ENCODE data around the gene SSH2. TPM values are rescaled to one million over a fixed set of nuclear protein-coding genes. Genes with fewer than 3 reads are reported as not detected.

The SSH2 gene
- total RNA-seq, 2 donors from 2014 or later: 43.6 to 62.2 TPM

DNA sequence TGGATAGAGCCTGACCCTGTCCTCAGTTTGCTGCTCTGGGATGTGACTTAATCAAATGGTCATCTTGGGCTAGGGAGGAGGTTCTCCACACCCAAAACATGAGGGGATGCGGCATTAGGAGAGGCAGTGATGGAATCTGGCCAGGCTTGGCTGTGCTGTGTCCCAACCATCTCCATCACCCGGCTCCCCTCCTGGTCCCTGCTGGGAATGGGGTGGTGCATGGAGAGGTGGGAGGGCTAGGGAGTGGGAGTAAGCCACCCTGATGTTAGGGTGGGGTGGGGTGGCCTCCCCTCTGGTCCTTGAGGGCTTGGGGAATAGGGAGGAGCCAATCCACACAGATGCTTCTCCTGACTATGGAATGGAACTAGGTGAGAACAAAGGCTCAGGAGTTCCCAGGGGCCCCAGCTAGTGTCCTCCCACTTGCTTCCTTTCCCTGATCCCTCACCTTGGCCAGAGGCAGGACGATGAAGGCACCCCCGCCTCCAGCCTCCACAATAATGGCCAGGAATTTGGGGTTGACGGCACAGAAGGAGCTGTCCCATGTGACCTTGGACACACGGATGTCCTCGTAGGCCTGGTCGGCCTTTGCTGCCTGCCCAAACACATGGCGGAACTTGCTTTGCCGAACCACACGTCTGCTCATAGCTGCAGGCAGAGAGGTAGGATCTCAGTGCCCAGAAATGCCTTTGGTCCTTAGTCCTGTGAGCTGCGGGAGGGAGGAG, 309.1 kb downstream of the SSH2 start:
- H3K27ac Mint-ChIP-seq: no peak overlapping the region
- ATAC-seq (no peak), DNase-seq (ENCODE audit: low spot score in 2 of 2) (no peak)
- H3K9me3 Mint-ChIP-seq: no peaks in the 10 kb centered on the region
- H3K36me3 Mint-ChIP-seq: peaks cover 4% of the 10 kb centered on the region in 2 donors

DNA sequence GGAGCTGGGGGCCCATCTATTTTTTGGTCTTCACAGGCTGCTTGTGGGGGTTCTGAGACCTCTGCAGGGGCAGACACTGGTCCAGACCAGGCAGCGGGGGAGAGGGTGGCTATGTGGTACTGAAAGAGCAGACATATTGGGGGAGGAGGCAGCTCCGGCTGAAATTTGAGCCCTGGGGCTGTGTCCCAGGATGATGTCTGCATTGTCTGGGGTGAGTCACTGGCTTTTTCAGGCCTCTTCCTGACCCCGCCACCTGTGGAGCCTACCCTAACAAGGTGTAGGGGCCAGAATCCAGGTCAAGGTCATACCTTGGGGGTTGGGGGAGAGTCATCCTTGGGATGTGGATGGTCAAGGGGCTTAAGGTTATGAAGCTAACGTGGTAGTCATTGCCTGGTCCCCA, 309.8 kb downstream of the SSH2 start:
- no peak overlapping the region for H3K27ac Mint-ChIP-seq
- H3K9me3 Mint-ChIP-seq: no peaks in the 10 kb centered on the region
- no peaks in the 10 kb centered on the region for H3K36me3 Mint-ChIP-seq
- DNase-seq (ENCODE audit: low spot score in 2 of 2) (no peak), ATAC-seq (no peak)

DNA sequence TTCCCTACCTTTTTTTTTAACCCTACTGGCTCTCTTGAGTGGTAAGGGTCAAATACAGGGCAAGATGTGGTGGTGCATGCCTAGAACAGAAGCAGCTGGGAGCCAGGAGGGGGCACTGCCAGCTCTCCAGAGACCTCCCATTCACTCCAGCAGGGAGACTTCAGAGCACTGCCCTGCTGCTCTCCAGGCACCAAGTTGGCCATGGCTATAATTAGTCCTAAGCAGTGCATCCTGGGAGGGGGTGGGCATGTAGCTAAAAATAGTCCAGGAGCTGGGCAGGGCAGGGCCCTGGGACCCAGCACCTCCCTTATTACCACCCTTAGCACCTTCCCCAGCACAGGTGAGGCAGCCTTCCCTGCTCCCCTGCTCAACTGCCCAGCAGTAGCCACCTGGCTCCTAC, 310.8 kb downstream of the SSH2 start:
- no peak for ATAC-seq
- Mint-ChIP-seq H3K27ac (no peak overlapping the region), H3K36me3 (no peaks in the 10 kb centered on the region), H3K9me3 (no peaks in the 10 kb centered on the region)
- DNase-seq (ENCODE audit: low spot score in 2 of 2): no peak

DNA sequence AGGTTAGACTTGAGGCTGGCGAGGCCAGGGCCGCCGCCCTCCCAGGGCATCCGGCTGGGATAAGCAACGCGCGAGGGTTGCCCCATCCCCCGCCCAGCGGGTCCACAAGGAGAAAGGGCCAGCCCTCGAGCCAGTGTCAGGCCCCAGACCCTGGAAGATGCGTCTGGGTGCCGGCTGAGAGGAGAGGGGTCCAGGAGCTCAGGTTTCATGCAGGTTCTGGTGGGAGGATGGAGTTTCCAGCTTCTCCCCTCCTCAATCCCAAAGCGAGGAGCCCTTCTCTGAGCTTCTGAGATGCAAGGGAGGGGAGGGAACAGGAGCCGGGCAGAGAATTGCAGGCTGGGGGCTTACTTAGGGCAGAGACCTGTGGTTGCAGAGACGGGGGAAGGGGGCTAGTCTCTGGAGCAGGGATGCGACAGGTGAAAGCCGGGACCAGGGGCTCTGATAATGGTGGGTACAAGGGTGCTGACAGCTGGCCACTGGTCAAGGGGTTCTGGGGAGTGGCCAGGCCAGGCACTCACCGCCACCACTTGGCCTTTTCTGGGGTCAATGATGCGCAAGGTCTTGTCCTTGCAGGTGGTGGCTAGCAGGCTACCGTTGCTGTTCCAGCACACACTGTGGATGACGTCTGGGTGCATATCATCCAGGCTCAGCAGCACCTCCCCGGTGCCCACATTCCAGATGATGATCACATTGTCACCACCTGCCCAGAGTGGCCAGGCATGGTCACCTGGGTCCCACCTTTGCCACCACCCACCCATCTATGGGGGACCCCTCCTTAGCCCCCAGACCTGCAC, 311.6 kb downstream of the SSH2 start:
- Mint-ChIP-seq H3K27ac (peak overlapping the region; percentile 65 to 82), H3K9me3 (no peaks in the 10 kb centered on the region), H3K36me3 (no peaks in the 10 kb centered on the region)
- DNase-seq (ENCODE audit: low spot score in 2 of 2) (no peak), ATAC-seq (no peak)

DNA sequence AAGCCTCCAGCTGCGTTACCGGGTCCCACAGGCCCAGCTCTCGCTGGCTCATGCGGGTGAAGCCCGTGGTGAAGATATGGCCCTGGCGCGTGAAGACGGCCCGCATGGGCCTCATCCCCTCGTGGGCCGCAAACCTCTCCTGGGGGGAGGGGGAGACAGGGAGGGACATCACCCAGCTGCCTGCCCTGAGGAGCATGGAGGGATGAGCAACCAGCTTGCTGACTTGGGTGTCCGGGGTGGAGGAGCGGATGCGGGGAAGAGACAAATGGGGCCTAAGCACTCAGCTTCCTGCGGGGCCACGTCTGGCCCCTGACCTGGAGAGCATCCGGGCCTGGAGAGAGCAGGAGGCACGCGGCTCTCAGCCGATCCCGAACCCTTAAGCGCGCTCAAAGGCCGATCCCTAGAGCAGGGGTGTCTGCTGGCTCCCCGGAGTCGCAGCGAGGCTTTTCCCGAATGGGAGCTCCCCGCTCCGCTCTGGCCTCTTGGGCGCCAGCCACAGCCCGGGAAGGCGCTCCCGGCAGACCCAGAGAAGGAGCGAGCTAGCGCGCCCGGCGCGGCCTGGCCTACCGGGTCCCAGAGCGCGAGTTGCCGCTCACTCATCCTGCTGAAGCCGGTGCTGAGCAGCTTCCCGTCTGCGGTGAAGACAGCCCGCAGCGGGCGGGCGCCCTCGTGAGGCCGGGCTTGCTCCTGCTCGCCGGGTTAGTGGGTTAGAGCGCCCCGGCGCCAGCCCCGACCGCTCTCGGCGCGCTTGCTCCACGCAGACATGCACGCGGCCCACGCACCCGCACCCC, 312.4 kb downstream of the SSH2 start:
- ATAC-seq (peak; percentile 42 to 43), DNase-seq (ENCODE audit: low spot score in 2 of 2) (peak; percentile 86 to 88)
- Mint-ChIP-seq H3K9me3 (no peaks in the 10 kb centered on the region), H3K27ac (peak overlapping the region; percentile 69 to 82), H3K36me3 (no peaks in the 10 kb centered on the region)

DNA sequence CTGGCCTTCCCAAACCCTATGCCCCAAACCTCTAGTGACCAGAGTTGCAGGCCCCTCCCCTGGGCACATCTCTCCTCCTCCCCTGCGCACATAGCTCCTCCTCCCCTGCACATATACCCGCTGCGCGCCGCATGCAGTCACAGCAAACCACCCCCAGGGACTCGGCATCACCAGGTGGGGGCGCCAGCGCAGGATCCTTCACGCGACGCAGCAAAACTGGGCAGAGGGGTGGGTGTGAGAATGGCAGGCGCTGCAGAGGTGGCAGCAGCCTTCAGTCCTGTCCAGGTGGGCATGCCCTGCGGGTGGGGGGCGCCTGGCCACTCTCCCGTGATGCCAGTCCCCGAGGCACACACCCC, 312.9 kb downstream of the SSH2 start:
- peak; percentile 88 to 95 for DNase-seq (ENCODE audit: low spot score in 2 of 2)
- H3K36me3 Mint-ChIP-seq: no peaks in the 10 kb centered on the region
- H3K27ac Mint-ChIP-seq: peak overlapping the region; percentile 69 to 82
- peak; percentile 73 for ATAC-seq
- H3K9me3 Mint-ChIP-seq: no peaks in the 10 kb centered on the region

DNA sequence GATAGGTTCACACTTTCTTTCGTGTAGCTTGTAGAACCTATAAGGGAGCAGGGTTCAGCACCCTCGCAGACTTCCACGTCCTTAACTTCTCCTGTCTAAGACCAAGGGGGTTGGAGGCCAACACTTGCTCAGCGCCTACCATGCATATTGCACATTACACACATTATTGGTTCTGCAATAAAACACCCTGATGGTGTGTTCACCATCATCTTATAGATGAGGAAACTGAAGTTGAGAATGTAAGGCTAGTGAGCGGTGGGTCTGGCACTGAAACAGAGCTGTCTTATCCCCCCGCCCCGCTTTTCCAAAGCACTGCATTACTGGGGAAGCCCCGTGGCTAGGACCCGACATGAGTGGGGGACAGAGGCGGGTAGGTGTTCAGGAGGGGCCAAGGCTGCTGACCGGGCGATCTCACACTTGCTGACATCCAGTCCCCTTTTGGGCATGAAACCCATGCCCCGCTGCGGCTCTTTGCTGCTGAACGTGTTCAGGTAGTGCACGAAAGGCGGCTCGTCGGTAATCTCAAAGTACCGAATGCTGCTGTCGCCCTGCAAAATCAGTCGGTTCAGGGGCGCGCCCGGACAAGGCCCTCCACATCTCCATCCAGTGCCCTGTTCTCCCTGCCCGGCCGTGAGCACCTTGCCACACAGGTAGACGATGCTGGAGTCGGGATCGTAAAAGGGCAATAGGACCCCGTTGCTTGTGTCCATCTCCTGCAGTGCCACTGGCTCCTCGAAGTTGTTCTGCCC, 313.6 kb downstream of the SSH2 start:
- Mint-ChIP-seq H3K27ac (peak overlapping the region in 1 of 2 donors; percentile 82), H3K36me3 (no peaks in the 10 kb centered on the region), H3K9me3 (no peaks in the 10 kb centered on the region)
- ATAC-seq (no peak), DNase-seq (ENCODE audit: low spot score in 2 of 2) (no peak)

DNA sequence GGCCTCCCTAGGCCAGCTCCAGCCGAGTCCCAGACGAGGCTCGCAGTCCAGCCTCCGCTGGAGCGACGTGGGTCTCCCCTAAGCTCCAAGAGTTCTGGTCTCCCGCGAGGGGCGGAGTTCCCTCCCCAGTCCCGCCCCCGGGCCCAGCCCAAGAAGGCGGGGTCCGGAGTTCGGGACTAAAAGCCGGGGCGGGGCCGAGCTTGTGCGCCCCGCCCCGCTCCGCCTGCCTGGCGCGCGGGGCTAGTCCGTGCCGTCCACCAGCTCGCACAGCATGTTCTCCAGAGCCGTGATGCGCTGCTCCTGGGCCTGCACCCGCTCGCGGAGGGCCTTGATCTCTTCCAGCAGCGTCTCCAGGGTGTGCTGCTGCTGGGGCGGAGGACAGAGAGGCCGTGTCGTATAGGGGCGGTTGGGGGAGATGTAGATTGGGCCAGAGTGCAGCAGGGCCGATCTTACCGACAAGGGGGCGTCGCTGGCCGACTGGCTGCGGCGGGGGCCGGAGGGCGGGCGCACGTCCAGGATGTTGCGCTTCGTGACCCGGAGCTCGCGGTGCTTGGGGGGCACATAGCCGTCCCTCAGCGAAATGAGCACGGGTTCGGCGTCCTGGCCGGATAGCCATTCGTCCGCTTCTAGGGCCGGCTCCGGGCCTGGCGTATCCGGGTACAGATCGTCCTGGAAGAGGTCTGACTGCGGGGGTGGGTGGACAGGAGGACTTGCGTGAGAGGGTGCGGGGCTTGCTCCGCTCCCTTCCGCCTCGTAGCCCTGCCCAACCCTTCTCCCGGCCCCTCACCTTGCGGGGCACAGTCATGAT, 314.3 kb downstream of the SSH2 start:
- Mint-ChIP-seq H3K27ac (peak overlapping the region in 1 of 2 donors; percentile 48), H3K9me3 (no peaks in the 10 kb centered on the region), H3K36me3 (no peaks in the 10 kb centered on the region)
- DNase-seq (ENCODE audit: low spot score in 2 of 2) (peak; percentile 85 to 94), ATAC-seq (peak; percentile 55 to 64)

DNA sequence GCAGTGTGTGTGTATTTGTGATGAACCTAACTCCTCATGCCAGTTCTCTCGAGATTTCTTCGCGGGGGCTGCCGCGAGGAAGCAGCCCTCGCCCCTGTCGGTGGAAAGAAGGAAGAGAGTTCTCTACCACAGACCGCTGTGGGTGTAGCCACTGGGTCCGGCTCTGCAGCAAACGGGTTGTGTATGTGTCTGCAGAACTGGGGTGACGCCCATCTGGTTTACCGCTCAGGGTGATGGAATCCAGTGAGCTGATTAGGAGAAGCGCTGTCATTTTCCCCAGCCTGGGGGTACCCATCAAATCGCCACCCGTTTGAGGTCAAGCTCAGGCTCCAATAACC, 315.0 kb downstream of the SSH2 start:
- H3K9me3 Mint-ChIP-seq: no peaks in the 10 kb centered on the region
- ATAC-seq (peak; percentile 4 to 9), DNase-seq (ENCODE audit: low spot score in 2 of 2) (peak in 1 of 2 donors; percentile 61)
- H3K27ac Mint-ChIP-seq: no peak overlapping the region
- no peaks in the 10 kb centered on the region for H3K36me3 Mint-ChIP-seq

DNA sequence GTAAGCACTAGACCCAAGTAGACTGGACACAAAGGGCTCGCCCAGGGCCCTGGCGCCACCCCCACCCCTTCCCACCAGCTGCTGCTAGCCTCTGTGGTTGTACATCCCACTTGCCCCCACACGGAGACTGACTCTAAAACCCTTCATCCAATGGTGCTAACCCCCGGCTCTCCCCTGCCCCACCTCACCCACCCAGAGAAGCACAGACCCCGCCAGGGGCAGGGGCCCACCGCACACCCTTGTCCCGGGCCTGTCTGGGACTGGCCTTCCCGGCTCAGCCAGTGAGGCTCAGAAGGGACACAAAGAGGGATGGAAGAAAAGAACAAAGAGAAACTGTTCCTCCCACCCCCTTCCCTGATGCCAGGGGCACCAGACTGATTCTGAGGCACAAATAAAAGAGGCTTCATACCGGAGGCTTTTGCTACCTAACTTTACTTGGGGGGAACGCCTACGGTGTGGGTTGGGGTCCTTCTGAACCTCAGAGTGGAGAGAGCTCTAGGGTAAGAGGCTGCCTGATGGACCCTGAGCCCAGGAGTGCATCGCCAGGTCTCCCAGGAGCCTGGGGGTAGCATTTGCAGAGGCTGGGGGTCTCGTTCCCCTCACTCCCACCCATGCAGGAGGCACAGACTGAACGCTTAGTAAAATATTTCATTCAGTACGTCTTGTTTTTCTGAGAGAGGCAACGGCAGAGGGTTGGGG, 315.5 kb downstream of the SSH2 start:
- ATAC-seq: no peak
- H3K27ac Mint-ChIP-seq: peak overlapping the region in 1 of 2 donors; percentile 26

DNA sequence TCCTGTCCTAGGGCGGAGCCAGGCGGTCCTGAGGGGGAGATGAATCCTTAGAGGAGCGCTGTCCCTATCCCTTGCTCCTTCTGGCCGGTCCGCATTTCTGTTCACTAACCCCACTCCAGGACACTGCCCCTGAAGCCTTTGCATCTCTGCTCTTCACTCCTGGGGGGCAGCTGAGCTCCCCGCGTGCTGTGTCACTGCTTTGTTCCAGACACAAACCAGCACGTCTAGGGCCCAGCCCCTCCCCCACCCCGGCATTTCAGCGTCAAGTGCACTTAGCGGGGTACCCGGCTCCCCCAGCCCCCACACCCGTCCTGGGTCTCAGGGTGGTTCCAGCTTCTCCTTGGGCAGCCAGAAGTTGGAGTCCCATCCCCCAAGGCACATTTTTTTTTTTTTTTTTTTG, 316.2 kb downstream of the SSH2 start:
- Mint-ChIP-seq H3K36me3 (no peaks in the 10 kb centered on the region), H3K27ac (peak overlapping the region in 1 of 2 donors; percentile 26), H3K9me3 (no peaks in the 10 kb centered on the region)
- peak in 1 of 2 donors; percentile 0 for ATAC-seq
- DNase-seq (ENCODE audit: low spot score in 2 of 2): no peak

More for the DNA sequence above, 315.5 kb downstream of the SSH2 start:
- Mint-ChIP-seq H3K9me3 (no peaks in the 10 kb centered on the region), H3K36me3 (no peaks in the 10 kb centered on the region)
- DNase-seq (ENCODE audit: low spot score in 2 of 2): no peak

DNA sequence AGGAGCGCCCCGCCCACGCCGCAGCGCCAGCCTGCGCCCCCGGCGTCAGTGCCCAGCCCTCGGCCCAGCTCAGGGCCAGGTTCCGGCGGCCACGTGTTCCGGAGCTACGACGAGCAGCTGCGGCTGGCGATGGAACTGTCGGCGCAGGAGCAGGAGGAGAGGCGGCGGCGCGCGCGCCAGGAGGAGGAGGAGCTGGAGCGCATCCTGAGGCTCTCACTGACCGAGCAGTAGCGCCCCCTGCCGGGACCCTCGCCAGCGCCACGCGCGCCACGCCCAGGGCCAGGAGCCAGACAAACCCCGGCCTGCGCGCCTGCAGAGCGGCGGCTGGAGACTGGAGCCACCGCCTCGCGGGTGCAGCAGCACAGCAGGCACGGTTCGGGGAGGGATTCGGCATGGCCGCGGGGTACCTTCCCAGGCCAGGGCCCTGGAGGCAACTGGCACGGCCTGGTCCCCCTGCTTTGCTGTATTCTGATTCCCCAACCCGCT, 316.6 kb downstream of the SSH2 start:
- peak; percentile 90 to 99 for DNase-seq (ENCODE audit: low spot score in 2 of 2)
- Mint-ChIP-seq H3K36me3 (no peaks in the 10 kb centered on the region), H3K27ac (no peak overlapping the region)

DNA sequence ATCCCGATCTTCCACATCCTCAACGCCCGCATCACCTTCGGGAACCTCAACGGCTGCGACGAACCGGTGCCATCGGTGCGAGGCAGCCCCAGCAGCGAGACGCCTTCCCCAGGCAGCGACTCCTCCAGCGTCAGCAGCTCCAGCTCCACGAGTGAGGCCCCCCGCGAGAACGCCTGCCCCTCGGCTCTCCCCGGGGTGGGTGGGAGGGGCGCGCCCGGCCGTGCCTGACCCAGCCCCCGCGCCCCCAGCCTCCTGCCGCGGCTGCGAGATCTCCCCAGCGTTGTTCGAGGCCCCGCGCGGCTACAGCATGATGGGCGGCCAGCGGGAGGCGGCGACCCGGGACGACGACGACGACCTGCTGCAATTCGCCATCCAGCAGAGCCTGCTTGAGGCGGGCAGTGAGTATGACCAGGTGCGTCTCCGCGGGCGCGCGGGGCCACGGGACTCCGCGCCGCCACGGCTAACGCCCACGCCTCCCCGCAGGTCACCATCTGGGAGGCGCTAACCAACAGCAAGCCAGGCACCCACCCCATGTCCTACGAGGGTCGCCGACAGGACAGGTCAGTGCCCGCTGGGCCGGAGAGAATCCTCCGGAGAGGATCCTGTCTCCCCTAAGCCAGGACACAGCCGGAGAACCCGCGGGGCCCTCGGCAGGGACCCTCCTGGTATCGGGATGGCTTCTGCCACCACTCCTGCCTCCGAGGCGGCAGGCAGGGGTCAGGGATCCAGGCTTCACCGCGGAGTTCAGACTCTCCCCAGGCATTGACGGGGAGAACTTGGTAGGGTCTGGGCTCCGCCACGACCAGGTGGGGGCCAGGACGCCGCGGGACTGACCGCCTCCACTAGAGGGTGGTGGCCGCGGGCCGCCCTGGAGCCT, 317.4 kb downstream of the SSH2 start:
- ATAC-seq (no peak), DNase-seq (ENCODE audit: low spot score in 2 of 2) (no peak)
- Mint-ChIP-seq H3K36me3 (no peaks in the 10 kb centered on the region), H3K9me3 (no peaks in the 10 kb centered on the region), H3K27ac (no peak overlapping the region)

More for the DNA sequence above, 316.6 kb downstream of the SSH2 start:
- no peaks in the 10 kb centered on the region for H3K9me3 Mint-ChIP-seq
- peak; percentile 50 to 56 for ATAC-seq

DNA sequence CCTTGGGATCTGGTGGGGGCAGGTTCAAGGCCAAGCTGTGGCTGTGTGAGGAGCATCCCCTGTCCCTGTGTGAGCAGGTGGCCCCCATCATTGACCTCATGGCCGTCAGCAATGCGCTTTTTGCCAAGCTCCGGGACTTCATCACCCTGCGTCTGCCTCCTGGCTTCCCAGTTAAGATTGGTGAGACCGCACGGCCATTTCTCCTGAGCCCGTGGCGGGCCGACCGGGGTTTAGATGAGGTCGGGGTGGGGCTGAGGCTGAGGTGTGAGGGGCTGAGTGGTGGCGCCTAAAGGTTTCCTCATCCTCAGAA, 318.0 kb downstream of the SSH2 start:
- H3K9me3 Mint-ChIP-seq: no peaks in the 10 kb centered on the region
- H3K36me3 Mint-ChIP-seq: no peaks in the 10 kb centered on the region
- ATAC-seq: no peak
- H3K27ac Mint-ChIP-seq: no peak overlapping the region
- no peak for DNase-seq (ENCODE audit: low spot score in 2 of 2)
